Caco-2 (cell line): ENCODE results near the gene LNPEP. TPM values are rescaled to one million over a fixed set of nuclear protein-coding genes. Genes with fewer than 3 reads are reported as not detected.

Source experiments
- BruUV-seq: library from RNA; stranded (reverse); fragments of 400-500 nt; replicated peaks from 2 replicates; lab custom pipeline; 2021; lab: Mats Ljungman, UMichigan
- CTCF ChIA-PET: fragments of 300-600 bp; sonication (Branson Sonifier 250); formaldehyde crosslinking; loops from one replicate; lab custom pipeline; 2022; ENCODE audit warnings: antibody characterized with exemption; lab: Charles Lee
- POLR2A ChIA-PET: fragments of 300-600 bp; sonication (Branson Sonifier 250); formaldehyde crosslinking; loops from one replicate; lab custom pipeline; 2022; ENCODE audit warnings: antibody characterized with exemption; lab: Charles Lee
- DNase-seq, 2 experiments: peaks; one replicate each; pipeline versions ENCODE4 v3.0.0 to v3.0.0-alpha.2; 2020 to 2022
- H3K27me3 ChIP-seq: replicated peaks from 2 replicates; pipeline ENCODE4 v1.6.0; 2011; ENCODE audit warnings: low read length; ENCODE audit not compliant: control insufficient read depth, insufficient read depth
- H3K36me3 ChIP-seq: 2 replicates; pipeline ENCODE4 v1.5.1; 2011; ENCODE audit warnings: low read length; ENCODE audit not compliant: control insufficient read depth, insufficient read depth
- H3K4me1 ChIP-seq: fragments of 250-450 bp; sonication (Bioruptor Pico); 2 replicates; pipeline ENCODE4 v1.5.1; 2020; ENCODE audit warnings: mild to moderate bottlenecking
- H3K4me3 ChIP-seq: 2 replicates; pipeline ENCODE4 v1.5.1; 2011; ENCODE audit warnings: low read depth, mild to moderate bottlenecking, control low read depth, low read length
- H3K9me3 ChIP-seq: fragments of 250-450 bp; sonication (Bioruptor Pico); 2 replicates; pipeline ENCODE4 v1.5.1; 2020; ENCODE audit warnings: mild to moderate bottlenecking, moderate library complexity
- H3K27ac Mint-ChIP-seq: one replicate; pipeline ENCODE4 v1.8.0; 2022; ENCODE audit warnings: mixed read lengths; ENCODE audit not compliant: unreplicated experiment
- H3K27me3 Mint-ChIP-seq: one replicate; pipeline ENCODE4 v1.8.0; 2022; ENCODE audit warnings: mixed read lengths; ENCODE audit not compliant: insufficient read depth, unreplicated experiment
- H3K36me3 Mint-ChIP-seq: one replicate; pipeline ENCODE4 v1.8.0; 2022; ENCODE audit warnings: mild to moderate bottlenecking, mixed read lengths; ENCODE audit not compliant: insufficient read depth, unreplicated experiment
- H3K4me1 Mint-ChIP-seq: one replicate; pipeline ENCODE4 v1.8.0; 2022; ENCODE audit warnings: low read depth, mixed read lengths; ENCODE audit not compliant: unreplicated experiment
- H3K4me3 Mint-ChIP-seq: one replicate; pipeline ENCODE4 v1.8.0; 2022; ENCODE audit warnings: mild to moderate bottlenecking, moderate library complexity, mixed read lengths; ENCODE audit not compliant: unreplicated experiment
- H3K9me3 Mint-ChIP-seq: one replicate; pipeline ENCODE4 v1.8.0; 2022; ENCODE audit warnings: mixed read lengths; ENCODE audit not compliant: unreplicated experiment
- CTCF ChIP-seq, 2 experiments: fragments of 200-600 bp in 1 of 2; IDR thresholded peaks; 1 replicate in 1 of 2; 2 replicates in 1 of 2; pipeline versions ENCODE4 v1.5.1 to v1.8.0; 2011 to 2022; ENCODE audit warnings: antibody characterized with exemption in 1 of 2, control low read depth in 1 of 2, inconsistent platforms in 1 of 2, low read depth in 1 of 2, low read length in 1 of 2, mild to moderate bottlenecking in 1 of 2, moderate library complexity in 1 of 2; ENCODE audit not compliant: insufficient read depth in 1 of 2, severe bottlenecking in 1 of 2, unreplicated experiment in 1 of 2
- intact Hi-C: fragments of 100-400 bp; cut with micrococcal nuclease; formaldehyde crosslinking; loops from one replicate; pipeline ENCODE4 v1.10.0; 2022; ENCODE audit not compliant: unreplicated experiment
- total RNA-seq: library from RNA; stranded (reverse); gene quantifications from 2 replicates; pipeline ENCODE4 v1.2.3, GENCODE V29; 2022

The LNPEP gene
- total RNA-seq, 1 experiment from 2014 or later: 21.4 TPM

GRCh38 chr5:96968074-96968473 lies 32.2 kb downstream of the LNPEP start:
- H3K4me1 ChIP-seq: peaks cover 9% of the 10 kb centered on the region; the same call in 1 of the 2 replicates
- BruUV-seq: no TSS peak
- H3K9me3 Mint-ChIP-seq: no peaks in the 10 kb centered on the region
- H3K27ac Mint-ChIP-seq: no peak overlapping the region
- H3K27me3 Mint-ChIP-seq: no peaks in the 10 kb centered on the region
- peaks cover 12% of the 10 kb centered on the region for H3K4me1 Mint-ChIP-seq
- H3K4me3 ChIP-seq: no peak overlapping the region
- no peaks in the 10 kb centered on the region for H3K36me3 Mint-ChIP-seq
- no peak for DNase-seq
- TF ChIP-seq CTCF (IDR thresholded peaks at IDR 0.05; ENCODE audit: insufficient read depth in 1 of 2, low read depth in 1 of 2, low read length in 1 of 2, severe bottlenecking in 1 of 2, unreplicated experiment in 1 of 2): no peak
- H3K36me3 ChIP-seq: no peaks in the 10 kb centered on the region
- no peak overlapping the region for H3K4me3 Mint-ChIP-seq
- no peaks in the 10 kb centered on the region for H3K9me3 ChIP-seq
- CTCF ChIA-PET: no interaction called here
- intact Hi-C loops: no loop called here
- no peaks in the 10 kb centered on the region for H3K27me3 ChIP-seq
- POLR2A ChIA-PET: no interaction called here

GRCh38 chr5:96968614-96969013 lies 32.7 kb downstream of the LNPEP start:
- DNase-seq: no peak
- H3K4me3 Mint-ChIP-seq: no peak overlapping the region
- no peak overlapping the region for H3K4me3 ChIP-seq
- ChIA-PET POLR2A (no interaction called here), CTCF (no interaction called here)
- no peaks in the 10 kb centered on the region for H3K9me3 Mint-ChIP-seq
- H3K9me3 ChIP-seq: no peaks in the 10 kb centered on the region
- peaks cover 6% of the 10 kb centered on the region; the same call in 1 of the 2 replicates for H3K4me1 ChIP-seq
- no TSS peak for BruUV-seq
- no peaks in the 10 kb centered on the region for H3K36me3 Mint-ChIP-seq
- no peaks in the 10 kb centered on the region for H3K27me3 Mint-ChIP-seq
- no peaks in the 10 kb centered on the region for H3K27me3 ChIP-seq
- TF ChIP-seq CTCF (IDR thresholded peaks at IDR 0.05; ENCODE audit: insufficient read depth in 1 of 2, low read depth in 1 of 2, low read length in 1 of 2, severe bottlenecking in 1 of 2, unreplicated experiment in 1 of 2): no peak
- intact Hi-C loops: no loop called here
- H3K36me3 ChIP-seq: no peaks in the 10 kb centered on the region
- H3K4me1 Mint-ChIP-seq: peaks cover 12% of the 10 kb centered on the region
- no peak overlapping the region for H3K27ac Mint-ChIP-seq

- Mint-ChIP-seq H3K9me3 (no peaks in the 10 kb centered on the region), H3K36me3 (no peaks in the 10 kb centered on the region), H3K27me3 (no peaks in the 10 kb centered on the region), H3K4me1 (peaks cover 12% of the 10 kb centered on the region), H3K4me3 (no peak overlapping the region), H3K27ac (no peak overlapping the region)
- CTCF ChIA-PET: interaction anchor here (0.6 kb wide), 1 partner anchor 369 kb away, joined by 4 read pairs; no protein-coding TSS in a partner anchor
- no peak for TF ChIP-seq CTCF (IDR thresholded peaks at IDR 0.05; ENCODE audit: insufficient read depth in 1 of 2, low read depth in 1 of 2, low read length in 1 of 2, severe bottlenecking in 1 of 2, unreplicated experiment in 1 of 2)
- no TSS peak for BruUV-seq
- peaks cover 6% of the 10 kb centered on the region; the same call in 1 of the 2 replicates for H3K4me1 ChIP-seq
- intact Hi-C loops: no loop called here
- no peaks in the 10 kb centered on the region for H3K9me3 ChIP-seq
- no peaks in the 10 kb centered on the region for H3K36me3 ChIP-seq
- DNase-seq: no peak
- POLR2A ChIA-PET: no interaction called here
- no peak overlapping the region for H3K4me3 ChIP-seq
- no peaks in the 10 kb centered on the region for H3K27me3 ChIP-seq
Measured at GRCh38 chr5:96969366-96969765, 33.5 kb downstream of the LNPEP start.
